Measurements from ENCODE around the gene GFRA1.
"Not testable (repeated sequence)": the region's sequence is repeated elsewhere in the genome, so short reads cannot be mapped to it uniquely, and the experiment has no call there.

Gene GFRA1

DNA sequence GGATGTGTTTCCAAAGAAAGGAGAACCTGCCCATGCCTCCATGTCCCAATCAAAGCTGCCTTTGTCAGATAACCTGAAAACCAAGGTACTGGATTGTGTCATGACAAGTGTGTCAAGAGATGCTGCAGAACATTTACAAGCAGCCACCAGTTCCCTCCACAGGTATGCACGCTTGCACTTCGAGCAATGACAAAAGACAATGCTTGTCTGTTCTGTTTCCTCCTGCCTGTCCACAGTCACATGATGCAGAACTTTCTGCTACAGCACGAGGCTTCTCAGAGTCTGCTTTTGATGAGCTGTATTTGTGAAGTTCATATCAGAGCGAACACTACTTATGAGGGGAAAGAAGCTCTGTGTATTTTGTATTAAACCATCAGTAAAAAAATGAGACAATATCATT lies 209.9 kb downstream of the GFRA1 start:
- DNase-seq: no peak

DNA sequence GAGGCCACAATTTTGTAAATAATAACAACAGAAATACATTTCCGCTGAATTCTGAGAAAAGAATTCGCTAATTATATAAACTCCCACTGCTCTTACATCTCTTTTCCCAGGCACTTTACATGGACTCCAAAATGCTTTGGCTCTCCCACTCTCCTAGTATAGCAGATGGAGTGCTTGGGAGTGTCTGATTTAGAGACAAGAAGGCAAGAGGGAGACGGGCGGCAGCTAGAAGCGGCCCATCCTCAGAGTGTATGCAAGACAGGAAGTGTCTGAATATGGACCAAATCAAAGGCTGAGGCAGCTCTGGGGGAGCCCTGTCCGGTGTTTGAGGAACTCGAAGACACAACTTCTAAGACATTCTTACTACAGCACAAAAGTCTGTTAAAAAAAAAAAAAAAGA lies 212.1 kb downstream of the GFRA1 start:
- DNase-seq: no peak

DNA sequence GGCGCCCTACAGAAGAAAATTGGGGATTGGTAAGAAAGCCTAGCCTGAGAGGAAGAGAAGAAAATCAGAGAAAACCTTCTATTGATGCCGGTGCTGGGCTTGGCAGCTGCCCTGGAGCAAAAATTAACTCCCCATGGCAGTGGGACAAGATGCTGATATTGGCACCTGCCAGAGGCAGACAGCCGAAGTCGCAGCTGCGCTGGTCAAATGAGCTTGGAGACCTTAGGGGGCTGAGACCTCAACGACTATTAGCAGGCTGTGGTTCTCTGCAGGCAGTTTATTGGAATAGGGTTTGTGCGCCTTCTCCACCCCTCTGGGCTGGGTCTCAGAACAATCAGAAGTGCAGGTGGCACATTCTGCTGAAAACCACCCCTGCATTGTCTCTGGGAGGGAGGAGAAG lies 213.7 kb downstream of the GFRA1 start:
- DNase-seq: no peak

DNA sequence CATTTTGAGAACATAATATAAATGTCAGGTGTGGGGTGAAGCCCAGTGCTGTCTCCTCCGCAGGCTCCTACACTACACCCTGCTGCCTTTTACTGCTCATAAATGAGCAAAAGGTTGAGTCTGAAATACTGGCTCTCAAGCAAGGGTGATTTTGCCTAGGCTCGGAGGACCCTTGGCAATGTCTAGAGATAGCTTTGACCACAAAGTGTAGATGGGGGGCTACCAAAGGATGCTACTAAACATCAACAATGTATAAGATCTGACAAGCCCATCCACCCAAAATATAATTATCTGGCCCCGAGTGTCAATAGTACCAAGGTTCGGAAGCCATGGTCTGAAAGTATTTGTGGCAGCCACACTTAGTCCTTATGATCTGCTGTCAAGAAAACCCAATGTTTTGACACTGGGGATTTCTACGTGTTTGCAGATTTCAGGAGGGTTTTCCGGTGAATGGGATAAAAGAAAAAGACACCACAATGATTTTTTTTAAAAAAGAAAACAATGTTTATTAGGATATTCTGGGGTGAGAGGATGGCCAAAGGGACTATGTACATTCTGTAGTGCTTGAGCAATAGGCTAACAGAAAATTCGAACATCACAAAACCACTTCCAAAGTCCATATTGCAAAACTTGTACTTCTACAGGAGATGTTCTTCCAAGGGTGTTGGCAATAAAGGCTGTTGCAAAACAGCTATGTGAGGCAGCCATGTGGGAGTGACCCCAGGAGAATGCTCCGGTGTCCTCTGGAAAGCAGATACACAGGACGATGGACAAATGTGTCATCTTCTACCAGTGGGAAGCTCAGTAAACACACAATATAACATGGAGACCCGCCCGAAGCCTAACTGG lies 216.3 kb downstream of the GFRA1 start:
- no peak for DNase-seq

DNA sequence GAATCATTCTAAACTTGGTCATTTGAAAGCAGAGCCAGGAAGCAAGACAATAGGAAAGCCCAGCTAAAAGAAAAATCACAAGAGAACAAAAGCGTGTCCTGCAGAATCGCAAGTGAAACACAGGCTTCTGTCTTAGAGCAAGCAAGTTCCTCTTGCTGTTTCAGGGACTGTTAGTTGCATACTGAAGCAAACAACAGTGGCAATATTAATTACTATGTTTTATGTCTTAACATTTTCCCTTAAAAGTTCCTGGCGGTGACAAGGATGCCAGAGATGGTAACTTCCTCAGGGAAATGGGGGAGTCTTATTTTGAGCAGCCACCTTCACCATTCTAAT lies 217.1 kb downstream of the GFRA1 start:
- DNase-seq: no peak

DNA sequence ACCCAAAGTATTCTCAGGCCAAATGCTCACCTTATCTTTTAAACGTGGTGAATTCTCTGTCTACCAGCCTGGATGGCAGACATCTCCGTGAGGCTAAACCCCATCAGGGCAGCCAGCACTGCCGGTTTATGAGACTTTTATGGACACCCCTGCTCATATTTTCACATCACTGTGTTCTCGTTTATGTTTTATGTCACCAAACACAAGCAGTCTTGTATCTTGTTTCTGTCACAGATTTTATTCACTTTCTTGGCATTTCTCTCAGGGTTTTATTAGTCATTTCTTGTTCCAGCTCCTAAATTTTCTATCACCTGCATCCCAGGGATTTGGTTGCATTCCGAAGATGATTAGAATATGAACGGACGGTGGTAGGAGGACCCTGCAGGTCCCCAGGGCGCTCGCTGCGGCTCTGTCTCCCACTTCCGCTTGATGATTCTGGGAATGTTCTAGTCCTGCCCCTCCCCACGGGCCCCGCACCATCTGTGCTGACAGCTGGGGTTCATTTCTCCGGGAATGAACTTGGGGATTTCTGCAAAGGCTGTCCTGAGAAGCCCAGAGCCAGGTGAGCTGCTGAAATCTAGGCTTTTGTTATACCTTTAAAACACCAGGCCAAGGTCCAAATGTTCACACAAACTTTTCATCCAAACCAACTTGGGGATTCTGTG lies 217.6 kb downstream of the GFRA1 start:
- DNase-seq: no peak

DNA sequence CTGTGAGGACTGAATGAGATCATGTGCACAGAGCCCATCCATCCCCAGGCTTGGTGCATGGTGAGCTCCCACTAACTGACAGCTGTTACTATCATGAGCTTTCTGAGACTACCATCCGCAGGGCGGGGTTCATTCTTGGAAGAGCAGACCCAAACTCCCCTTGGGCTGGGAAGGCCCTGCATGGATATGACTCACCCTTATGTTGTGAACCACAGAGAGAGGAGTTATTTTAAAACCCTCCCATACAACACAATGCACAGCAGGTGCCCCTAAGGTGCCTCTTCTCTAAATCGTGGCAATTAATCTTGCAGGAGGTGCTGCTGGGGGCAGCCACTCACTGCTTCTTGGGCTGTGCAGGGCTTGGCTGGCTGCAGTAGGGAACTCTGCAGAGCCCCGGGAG lies 219.1 kb downstream of the GFRA1 start:
- DNase-seq: no peak

DNA sequence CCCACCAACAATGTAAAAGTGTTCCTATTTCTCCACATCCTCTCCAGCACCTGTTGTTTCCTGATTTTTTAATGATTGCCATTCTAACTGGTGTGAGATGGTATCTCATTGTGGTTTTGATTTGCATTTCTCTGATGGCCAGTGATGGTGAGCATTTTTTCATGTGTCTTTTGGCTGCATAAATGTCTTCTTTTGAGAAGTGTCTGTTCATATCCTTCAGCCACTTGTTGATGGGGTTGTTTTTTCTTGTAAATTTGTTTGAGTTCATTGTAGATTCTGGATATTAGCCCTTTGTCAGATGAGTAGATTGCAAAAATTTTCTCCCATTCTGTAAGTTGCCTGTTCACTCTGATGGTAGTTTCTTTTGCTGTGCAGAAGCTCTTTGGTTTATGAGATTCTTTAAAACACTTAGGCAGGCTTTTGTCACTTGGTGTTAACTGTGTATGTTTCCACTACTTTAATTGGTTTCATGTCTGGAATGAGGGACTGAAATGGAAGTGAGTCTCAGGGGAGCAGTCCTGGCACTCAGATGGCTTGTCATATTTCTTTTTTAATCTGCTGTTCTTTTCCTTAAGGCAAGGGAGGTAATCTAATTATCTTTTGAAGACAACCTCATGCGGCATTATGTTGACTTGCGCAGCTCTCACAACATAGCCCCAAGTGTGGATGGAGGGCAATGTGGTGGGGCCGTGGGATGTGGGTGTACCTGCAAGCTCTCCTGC lies 219.8 kb downstream of the GFRA1 start:
- DNase-seq: not testable (repeated sequence)

DNA sequence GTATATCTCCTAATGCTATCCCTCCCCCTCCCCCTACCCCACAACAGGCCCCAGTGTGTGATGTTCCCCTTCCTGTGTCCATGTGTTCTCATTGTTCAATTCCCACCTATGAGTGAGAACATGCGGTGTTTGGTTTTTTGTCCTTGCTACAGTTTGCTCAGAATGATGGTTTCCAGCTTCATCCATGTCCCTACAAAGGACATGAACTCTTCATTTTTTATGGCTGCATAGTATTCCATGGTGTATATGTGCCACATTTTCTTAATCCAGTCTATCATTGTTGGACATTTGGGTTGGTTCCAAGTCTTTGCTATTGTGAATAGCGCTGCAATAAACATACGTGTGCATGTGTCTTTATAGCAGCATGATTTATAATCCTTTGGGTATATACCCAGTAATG lies 220.5 kb downstream of the GFRA1 start:
- not testable (repeated sequence) for DNase-seq

DNA sequence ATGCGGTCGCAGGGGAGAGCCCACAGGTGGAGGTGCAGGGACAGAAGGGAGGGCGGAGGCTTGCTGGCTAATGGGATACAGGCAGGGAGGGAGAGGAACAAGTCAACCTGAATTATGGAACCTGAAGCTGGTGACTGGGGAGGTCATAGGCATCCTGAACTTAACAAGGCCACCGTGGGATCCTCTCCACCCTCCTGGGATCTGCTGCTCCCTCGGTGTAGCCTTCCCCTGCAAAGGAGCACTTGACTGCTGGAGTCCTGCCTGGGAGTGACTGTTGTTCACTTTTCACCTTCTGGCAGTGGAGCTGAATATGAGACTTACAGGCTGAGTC lies 223.1 kb downstream of the GFRA1 start:
- DNase-seq: no peak

DNA sequence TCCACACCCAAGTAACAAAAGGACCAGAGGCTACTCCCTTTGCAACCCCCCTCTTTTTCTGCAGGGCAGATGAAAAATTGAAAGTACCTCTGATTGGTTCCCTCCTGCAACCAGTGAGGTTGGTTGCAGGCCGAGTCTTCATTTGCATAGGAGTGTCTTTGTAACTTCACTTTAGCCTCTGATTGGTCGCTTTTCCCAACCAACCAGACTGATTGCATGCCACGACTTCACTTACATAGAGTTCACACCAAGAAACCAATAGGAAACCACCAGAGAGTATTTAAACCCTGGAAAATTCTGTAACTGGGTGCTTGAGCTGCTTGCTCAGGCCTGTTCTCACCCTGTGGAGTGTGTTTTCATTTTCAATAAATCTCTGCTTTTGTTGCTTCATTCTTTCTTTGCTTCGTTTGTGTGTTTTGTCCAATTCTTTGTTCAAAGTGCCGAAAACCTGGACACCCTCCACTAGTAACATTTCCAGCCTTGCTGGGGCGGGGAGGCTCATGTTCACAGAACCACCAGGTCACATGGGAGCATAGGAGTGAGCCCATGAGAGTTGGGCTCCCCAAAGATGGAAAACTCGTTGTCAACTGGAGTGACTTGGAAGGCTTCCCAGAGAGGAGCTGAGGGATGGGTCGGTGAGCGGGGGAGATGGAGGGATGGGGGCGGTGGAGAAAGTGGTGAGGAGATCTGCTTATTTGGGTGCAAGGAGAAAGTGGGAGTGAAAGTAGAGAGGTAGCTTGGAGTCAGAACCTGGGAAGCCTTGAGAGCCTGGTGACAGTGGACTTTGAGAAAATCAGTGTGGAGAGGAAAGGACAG lies 223.6 kb downstream of the GFRA1 start:
- DNase-seq: no peak

DNA sequence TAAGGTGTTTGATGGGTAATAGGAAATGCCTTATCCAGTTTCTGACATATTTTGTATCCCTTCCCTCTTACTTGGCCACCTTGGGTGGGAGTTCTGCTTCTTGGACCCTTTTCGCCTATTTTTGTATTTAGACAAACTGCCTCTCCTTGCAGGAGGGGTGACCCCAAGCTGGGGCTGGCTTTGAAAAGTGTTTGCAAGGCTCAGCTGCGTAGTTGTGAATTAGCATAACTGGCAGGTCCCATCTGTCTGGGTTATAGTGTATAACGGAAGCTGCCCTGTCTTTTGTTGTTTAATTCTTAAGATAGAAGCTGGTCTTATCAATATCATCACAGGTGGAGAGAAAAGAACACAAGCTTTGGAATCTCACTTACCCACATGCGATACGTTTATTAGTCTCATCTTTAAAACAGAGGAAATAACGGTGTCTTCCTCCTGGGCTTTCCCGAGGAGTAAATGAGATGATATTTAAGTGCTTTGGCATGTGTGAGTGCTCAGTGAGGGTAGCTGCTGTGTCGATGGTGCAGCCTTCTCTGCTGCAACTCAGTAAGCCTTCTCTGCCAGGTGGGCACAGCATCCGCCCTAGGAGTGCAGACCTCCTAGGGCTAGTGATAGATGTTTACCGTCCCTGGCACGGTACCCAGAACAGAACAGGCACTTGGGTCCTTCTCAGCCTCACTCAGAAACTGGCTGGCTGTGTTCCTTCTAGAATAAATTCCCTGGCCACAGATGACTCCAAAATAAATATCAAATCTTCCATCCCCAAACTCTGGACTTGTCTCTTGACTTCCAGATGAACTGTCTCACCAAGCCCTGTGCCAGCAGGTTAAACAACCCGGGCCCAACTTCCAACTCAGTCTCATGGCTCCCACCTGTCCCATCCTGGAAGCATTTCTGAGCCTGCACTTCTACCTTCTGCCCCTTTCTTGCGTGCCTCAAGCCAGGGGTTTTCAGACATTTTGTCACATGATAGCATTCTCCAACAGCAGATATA lies 227.3 kb downstream of the GFRA1 start:
- DNase-seq: no peak

DNA sequence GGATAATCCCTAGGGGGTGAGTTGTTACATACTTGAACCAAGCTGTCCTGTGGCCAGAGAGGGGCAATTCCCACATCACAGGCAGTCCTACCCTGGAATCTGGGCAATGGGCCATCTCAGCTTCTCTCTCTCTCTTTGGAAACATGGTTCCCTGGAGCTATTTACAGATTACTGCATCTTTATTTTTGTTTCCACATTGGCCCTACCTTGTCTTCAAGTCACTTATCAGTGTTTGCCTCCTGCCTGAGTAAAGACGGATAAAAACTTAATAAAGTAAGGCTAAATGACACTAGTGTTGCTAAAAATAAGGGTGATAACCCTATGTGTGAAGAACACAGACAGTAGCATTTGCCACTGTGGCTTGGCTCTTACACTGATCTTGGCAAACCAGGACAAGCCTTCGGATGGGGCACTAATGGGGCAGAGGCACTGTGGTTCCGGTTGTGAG lies 228.2 kb downstream of the GFRA1 start:
- no peak for DNase-seq

DNA sequence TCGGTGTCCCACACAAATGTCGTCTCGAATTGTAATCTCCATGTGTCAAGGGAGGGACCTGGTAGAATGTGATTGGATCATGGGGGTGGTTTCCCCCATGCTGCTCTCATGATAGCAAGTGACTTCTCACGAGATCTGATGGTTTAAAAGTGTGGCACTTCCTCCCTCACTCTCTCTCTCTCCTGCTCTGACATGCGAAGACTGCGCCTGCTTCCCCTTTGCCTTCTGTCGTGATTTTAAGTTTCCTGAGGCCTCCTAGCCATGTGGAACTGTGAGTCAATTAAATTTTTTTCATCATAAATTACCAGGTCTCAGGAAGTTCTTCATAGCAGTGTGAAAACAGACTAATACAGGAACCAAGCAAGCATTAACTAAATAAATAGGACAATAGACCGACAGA lies 229.1 kb downstream of the GFRA1 start:
- DNase-seq: no peak

DNA sequence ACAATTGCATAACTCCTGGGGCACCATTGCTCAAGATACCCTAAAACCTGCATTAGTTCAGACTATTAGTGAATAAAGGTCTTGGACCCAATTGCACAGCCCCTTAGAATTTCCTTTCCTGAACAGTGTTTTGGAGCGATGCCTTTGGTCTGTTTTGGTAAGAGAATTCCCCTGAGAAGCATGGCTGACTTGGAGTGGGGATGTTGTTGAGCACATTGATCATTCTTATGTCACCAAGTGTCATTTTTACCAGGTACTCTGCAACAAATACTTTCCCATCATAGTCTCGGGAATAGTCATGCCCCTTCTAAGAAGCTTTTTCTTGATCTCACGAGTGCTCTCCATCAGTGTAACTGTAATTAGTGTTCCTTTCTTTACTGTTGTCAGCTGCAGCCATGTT lies 229.7 kb downstream of the GFRA1 start:
- no peak for DNase-seq

DNA sequence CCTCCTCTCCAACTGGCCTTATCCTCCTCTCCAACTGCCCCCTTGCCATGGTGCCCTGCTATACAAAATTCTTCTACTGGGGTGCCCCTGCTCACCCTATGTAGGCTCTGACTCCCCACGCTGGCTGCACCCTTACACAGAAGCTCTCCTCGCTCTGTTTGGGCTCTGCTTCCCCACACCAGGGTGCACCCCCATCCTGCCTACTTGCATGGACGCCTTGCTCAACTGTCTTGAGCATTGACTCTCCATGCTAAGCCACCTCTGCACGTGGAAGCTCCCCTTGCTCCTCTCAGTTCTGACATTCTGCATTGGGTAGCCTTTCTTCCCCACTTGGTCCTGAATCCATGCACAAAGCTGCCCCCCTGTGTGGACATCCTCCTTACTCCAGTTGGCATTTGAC lies 231.1 kb downstream of the GFRA1 start:
- no peak for DNase-seq

DNA sequence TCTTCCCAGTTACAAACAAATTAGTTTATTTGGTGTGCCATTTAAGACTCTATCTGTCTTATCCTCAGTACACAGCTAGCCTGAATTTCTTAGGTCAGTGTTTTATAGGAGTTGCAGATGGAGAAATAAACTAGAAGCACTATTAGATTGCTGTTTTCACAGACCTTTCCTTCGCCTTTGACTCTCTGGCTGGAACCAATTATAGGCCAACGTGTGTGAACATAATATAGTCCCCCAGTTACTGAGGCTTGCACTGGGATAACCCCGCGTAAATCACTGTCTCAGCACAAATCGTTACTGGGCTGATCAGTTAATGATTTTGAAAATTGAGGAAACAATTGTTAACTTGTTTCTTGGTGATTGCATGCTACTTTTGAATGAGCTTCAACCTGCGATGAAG lies 233.4 kb downstream of the GFRA1 start:
- no peak for DNase-seq

DNA sequence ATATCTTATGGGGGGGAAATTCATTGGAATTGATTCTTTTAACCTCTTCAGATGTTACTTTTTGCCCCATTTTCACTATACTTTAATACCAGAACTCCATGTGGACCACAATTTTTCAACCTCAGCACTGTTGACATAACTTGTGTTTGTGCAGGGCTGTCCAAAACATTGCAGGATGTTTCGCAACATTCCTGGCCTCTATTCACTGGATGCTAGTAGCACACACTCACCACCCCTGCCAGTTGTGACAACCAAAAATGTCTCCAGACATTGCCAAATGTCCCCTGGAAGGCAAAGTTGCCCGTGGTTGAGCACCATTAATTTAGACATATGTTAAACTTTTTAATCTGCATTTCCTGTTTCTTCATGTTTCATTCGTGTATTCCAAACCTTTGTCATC lies 234.7 kb downstream of the GFRA1 start:
- DNase-seq: no peak

DNA sequence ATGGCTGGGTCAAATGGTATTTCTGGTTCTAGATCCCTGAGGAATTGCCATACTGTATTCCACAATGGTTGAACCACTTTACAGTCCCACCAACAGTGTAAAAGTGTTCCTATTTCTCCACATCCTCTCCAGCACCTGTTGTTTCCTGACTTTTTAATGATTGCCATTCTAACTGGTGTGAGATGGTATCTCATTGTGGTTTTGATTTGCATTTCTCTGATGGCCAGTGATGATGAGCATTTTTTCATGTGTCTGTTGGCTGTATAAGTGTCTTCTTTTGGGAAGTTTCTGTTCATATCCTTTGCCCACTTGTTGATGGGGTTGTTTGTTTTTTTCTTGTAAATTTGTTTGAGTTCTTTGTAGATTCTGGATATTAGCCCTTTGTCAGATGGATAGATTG lies 237.6 kb downstream of the GFRA1 start:
- not testable (repeated sequence) for DNase-seq

DNA sequence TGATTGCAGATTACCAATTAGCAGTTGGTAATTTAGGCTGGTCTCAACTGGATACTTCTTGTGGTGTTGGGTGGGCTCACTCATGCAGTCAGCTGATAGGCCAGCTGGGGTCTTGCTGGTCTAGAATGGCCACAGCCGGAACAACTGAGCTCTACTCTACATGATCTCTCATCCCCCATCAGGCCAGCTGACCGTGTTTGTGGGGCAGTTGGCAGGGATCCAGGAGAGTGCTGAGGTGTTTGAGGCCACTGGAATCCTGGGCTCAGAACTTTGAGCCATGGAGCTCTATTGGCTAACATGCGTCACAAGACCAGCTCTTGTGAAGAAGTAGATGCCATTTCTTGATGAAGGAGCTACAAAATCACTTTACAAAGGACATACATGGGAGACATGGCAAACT lies 242.4 kb downstream of the GFRA1 start:
- no peak for DNase-seq

DNA sequence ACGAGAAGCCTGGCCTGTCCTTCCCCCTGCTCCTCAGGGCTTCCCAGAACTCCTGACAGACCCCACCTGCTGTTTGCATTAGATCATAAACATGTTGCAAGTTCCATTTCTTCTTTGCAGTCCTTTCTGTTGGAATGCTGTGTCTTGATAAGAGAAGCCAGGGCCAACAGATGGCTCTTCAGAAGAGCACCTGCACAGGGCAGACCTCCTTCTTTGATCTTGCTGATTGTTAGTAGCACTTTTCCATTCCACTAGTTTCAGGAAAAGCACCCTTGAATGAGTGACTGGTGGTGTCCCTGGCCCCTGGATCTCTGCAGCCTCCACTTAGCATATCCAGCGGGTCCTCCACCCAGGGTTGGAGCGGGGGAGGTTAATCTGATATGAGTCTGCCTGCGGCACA lies 243.2 kb downstream of the GFRA1 start:
- DNase-seq: no peak

DNA sequence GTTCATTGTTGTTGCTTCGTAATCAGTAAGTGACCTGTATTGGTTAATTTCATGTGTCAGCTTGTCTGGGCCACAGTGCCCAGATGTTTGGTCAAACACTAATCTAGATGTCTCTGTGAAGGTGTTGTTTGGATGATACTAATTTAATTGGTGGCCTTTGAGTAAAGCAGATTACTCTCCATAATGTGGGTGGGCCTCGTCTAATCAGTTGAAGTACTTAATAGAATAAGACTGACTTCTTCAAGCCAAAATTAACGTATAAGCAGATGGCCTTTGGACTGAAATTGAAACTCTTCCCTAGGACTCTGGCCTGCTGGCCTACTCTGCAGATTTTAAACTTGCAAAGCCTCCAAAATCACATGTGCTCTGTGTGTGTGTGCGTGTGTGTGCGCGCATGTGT lies 245.7 kb downstream of the GFRA1 start:
- no peak for DNase-seq

Measured in right kidney (tissue), 1 donor.